GM18502 (cell line): ENCODE results near the gene SWSAP1.
"Not testable (repeated sequence)": the region's sequence is repeated elsewhere in the genome, so short reads cannot be mapped to it uniquely, and the experiment has no call there.

Experiments used
- ATAC-seq: cut with Tn5 transposase; IDR thresholded peaks from one replicate; pipeline ENCODE4 v1.9.1; 2021; ENCODE audit warnings: mild to moderate bottlenecking; ENCODE audit not compliant: unreplicated experiment, poor library complexity

SWSAP1 gene

DNA sequence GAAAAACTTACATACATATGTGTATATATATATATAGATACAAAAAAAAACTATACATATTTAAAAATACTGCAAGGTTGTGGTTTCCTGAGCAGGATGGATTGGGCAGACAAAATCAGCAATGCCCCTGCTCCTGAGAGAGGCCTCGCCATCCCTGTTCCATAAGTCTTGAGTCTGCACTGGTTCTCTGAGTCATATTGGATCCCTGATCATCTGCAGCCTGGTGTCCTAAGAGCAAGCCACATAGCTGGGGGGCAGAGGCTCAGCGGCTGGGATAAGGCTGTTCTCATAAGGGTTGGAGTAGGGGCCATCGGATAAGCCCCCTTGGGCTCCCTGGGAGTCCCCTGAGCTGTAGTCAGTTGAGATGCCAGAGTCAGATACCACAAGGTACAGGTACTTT is 3.3 kb downstream of the SWSAP1 start:
- ATAC-seq: no peak

DNA sequence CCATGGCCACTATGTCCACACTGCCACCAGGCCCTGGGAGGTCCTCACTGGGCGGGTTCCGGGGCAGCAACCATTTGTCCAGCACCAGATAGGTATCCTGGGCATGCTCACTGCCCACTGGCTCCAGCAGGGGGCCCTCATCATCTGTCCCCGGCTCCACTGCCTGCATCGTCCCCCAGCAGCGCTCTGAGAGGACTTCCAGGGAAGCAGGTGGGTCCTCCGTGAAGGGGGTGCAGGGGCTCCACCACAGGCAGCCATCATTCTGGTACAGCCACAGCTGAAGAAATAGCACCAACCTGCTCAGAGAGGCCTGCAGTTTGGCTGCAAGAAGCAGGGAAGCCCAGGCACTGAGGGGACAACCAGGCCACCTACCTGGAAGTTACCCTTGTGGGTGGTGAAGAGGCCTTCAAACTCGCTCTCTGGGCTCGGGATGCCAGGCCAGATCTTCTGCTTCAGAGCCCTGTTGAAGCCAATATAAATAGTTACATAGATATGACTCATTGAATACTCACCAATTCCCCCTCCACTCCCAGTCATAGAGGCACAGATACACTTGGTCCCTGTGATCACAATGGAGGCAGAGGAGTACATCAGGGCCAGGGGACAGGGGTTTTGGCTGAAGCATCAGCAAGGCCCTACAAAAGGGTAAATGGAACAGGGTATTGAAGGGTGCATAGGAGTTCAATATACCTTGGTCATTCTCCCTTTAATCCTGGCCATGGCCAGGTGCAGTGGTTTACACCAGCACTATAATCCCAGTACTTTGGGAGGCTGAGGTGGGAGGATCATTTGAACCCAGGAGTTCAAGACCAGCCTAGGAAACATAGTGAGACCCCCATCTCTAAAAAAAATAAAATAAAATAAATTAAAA is 4.1 kb downstream of the SWSAP1 start:
- ATAC-seq: no peak

DNA sequence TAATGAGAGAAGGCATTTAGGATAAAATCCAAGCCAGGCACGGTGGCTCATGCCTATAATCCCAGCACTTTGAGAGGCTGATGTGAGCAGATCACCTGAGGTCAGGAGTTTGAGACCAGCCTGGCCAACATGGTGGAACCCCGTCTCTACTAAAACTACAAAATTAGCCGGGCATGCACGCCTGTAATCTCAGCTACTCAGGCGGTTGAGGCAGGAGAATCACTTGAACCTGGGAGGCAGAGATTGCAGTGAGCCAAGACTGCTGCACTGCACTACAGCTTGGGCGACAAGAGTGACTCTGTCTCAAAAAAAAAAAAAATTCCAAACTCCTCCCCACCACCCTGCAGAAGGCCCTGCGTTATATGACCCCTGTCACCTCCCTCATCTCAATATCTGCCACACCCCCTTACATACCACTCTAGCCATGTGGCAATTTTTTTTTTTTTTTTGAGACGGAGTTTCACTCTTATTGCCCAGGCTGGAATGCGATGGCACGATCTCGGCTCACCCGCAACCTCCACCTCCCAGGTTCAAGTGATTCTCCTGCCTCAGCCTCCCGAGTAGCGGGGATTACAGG is 4.9 kb downstream of the SWSAP1 start:
- not testable (repeated sequence) for ATAC-seq

DNA sequence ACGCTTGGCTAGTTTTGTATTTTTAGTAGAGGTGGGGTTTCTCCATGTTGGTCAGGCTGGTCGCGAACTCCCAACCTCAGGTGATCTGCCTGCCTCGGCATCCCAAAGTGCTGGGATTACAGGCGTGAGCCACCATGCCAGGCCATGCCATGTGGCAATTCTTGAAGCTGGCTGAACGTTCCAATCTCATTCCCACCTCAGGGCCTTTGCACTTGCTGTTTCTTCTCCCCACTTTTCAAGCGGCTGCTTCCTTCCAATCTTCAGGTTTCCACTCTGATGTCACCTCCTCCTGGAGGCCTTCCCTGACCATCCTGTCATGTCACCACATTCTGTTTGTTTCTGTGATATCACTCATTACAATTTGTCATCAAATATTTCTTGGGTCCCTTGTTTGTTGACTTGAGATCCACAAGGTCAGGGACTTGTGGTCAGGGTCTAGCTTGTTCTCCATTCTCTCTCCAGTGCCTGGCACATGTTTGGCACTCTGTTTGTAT is 5.4 kb downstream of the SWSAP1 start:
- ATAC-seq: no peak

DNA sequence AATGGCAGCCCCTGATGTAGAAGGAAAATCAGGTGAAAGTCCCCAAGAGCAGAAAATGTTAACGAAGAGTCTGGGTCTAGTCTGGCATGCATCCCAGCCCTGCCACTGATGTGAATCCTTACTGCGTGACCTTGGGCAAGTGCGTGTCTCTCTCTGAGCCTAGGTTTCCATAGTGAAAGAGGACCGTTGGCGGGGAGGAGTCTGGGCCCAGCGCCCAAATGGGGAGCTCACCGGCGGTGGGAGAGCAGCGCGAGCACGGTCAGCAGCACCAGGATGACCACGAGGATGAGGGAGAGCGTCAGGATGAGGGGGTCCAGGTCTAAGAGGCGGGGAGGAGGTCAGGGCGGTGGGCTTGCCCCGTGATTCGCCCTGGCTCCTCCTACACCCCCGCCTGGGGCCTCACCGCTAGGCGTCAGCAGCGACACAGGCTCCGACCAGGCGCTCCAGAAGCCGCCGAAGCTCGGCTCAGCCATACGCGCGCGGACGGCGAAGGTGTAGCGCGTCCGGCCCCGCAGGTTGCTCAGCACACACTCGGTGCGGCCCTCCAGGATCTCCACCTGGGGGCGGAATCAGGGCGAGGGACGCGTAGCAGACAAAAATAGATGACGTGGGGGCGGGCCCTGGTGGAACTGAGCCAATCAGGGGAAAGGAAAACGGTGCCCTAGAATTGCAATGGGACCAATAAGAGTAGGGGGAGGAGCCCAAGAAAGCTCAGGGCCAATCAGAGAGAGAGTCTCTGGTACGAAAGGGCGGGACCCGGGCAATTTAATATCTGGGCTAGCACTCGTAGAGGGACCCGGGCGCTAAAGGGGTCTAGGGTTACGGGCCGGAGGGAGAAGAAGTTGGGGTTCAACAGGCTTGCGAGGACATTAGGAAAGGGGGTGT is 6.4 kb downstream of the SWSAP1 start:
- peak; percentile 77 for ATAC-seq

DNA sequence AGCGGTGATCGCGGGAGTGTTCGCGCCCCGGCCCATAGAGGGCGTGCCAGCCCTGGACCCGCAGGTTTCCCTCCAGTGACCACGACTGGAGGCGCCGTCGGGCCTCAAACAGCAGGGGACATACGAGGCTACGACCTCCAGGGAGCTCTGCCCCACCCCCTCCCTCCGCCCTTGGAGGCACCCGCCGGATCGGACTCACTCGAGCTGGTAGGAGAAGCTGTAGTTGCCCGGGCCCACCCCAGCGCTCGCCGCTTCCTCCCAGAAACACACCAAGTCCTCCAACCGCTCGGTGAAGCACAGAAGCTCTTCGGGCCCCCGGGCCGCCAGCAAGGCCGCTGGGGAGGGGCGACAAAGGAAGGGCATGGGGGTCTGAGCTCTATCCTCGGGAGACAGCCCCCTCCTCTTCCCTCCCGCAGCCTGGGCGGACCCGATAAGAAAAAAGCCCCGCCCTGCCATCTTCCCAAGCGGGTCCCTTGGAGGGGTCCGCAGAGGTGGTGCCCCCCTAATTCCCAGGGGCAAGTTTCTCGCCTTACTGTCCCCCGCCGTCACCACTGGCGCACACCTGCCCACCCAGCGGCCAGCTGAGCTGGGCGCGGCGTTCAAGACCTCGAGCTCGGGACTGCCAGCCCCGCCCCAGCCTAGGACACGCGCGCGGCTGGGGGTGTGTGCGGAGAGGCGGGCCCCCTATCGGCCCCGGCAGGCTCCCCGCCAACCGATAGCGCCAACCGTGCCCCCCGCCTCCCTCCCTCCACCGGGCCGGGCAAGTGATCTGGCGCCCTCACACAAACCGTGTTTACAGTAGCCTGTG is 8.6 kb downstream of the SWSAP1 start:
- no peak for ATAC-seq

DNA sequence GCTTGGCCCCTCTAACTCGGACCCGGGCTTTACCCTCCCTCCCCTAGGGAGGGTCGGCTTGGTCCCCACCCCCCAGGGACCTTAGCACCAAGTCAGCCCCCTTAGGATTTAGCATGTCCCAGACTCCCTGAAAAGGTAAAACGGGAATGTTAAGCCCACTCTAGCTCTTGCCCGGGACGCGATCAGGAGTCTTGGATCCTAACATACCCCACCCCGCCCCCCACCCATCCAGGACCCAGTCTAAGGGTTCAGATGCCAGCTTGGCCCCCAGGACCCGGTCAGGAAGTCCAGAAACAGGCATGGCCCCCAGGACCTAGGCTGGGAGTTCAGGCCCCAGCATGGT is 9.2 kb downstream of the SWSAP1 start:
- no peak for ATAC-seq

DNA sequence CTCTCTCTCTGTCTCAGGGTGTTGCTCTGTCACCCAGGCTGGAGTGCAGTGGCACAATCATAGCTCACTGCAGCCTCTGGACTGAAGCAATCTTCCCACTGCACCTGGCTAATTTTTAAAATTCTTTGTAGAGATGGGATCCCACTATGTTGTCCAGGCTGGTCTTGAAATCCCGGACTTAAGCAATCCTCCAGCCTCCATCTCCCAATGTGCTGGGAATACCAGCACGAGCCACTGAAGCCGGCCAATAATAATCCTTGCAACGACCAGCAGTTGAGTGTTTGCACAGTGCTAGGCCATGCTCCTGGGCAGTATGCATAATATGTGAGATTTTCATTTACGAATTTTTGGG is 10.3 kb downstream of the SWSAP1 start:
- no peak for ATAC-seq

DNA sequence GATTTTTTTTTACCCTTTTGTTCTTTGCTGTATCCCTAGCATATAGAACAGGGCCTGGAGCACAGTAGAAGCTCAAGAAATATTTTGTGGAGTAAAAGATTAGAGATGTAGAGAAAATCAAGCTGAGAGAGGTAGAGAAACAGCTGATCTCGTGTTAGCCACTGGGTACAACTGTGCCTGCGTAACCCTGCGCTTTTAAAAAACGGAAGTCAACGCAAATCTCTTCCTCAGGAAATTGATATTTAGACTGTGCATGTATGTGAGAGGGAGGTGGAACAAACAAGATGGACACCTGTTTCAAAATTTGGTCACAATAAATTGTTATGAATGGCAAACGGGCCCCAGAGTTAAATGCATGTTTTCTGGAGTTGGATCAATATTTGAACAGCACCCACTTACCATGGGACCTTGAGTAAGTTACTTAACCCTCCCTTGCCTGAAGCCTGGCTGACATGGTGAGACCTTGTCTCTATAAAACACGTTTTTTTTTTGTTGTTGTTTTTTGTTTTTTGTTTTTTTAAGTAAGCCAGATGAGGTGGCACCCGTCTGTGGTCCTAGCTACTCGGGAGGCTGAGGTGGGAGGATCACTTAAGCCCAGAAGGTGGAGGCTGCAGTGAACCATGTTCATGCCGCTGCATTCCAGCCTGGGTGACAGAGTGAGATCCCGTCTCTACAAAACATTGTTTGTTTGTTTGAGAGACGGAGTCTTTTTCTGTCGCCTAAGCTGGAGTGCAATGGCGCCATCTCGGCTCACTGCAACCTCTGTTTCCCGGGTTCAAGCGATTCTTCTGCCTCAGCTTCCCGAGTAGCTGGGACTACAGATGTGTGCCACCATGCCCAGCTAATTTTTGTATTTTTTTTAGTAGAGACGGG is 12.9 kb downstream of the SWSAP1 start:
- no peak for ATAC-seq

DNA sequence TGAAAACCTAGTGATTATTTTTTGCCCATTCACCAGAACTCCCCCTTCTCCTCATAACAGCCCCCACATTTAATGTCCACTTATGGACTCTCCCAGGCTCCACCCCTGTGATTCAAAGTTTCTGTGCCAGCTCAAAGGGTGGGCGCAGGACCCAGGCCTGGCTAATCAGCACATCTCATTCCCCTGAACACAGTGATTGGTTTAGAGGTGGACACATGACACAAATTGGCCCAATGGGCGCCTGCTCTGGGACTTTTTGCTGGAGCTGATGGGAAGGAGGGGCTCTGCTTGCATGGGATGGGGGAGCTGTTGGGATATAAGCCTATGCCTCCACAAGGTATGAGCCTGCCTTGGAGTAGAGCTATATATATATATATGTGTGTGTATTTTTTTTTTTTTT is 15.9 kb downstream of the SWSAP1 start:
- no peak for ATAC-seq

DNA sequence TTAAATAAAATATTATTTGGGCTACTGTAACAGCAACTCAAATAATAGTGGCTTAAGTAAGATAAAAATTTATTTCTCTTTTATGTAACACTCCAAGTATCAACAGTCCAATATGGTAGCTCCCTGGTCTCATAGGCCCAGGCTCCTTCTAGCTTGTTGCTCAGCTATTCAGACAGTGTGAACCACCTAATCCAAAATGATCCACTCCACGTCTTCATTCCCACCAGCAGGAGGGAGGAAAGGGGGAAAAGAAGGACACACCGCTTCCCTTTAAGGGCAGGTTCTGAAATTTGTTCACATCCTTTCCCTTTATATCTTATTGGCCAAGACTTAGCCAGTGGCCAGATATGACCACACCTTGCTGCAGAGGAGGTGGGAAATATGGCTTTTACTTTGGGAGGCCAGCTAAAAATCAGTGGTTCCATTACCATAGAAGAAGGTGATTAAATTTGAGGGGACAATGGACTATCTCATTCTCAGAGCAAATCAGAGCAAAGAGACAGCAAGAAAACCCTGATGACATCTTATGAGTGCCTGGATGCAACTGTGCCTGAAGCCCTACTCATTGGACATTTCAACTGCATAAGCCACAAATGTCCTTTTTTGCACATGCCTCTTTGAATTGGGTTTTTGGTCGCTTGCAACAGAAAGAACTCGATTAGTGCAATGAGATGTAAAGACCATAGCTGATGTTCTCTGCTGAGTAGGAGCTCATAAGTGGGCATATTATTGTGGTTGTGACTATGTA is 16.6 kb downstream of the SWSAP1 start:
- ATAC-seq: no peak

DNA sequence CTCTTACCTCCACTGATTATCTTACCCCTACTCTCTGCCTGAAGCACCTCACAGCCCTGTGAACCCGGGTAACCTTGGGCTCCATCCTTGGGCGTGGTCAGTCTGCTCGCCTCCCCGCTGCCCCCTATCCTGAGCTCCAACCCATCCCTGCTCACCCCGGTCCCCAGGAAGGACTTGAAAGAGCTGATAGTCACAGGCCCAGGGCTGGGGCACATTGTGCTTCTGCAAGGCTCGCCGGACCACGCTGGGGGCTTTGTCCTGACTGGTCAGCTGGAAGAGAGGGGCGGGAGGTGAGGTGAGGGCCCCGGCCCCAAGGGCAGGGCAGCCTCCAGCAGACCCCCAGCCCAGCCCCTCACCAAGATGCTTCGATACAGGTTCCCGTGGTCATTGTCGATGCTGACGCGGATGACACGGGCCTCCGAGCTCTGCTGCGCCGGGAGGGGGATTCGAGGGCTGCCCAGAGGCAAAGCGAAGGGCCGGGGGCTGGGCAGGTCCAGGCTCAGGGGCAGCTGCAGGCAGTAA is 22.7 kb downstream of the SWSAP1 start:
- ATAC-seq: no peak

DNA sequence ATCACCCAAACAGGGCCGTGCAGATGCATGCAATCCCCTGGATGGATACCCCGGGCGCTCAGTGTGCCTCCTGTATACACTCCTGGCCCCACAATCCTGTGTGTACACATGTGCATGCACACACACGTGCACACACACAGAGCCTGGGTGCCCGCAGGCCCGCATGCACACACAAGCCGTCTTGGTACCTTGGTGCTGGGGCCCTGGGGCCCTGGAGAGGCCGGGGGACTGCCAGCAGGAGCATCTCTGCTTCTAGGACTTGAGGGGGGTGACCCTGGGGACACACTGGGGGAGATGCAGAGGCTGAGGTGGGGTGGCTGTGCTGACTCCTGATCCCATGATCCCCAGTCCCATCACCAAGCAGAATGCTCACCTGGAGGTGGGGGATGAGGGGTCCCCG is 25.2 kb downstream of the SWSAP1 start:
- ATAC-seq: no peak

DNA sequence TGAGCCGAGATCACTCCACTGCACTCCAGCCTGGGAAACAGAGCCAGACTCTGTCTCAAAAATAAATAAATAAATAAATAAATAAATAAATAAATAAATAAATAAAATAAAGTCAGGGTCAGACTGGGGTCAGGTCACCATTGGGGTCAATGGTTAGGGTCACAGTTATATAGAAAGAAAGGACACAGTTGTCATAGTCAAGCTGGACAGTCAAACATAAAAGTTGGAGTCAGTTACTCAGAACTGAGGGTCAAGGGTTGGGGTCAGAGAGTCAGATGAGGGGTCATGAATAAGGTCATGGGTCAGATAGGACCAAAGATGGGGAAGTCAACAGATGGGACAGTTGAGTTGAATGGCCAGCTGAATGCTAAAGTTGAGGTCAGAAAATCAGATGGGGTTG is 26.3 kb downstream of the SWSAP1 start:
- no peak for ATAC-seq

DNA sequence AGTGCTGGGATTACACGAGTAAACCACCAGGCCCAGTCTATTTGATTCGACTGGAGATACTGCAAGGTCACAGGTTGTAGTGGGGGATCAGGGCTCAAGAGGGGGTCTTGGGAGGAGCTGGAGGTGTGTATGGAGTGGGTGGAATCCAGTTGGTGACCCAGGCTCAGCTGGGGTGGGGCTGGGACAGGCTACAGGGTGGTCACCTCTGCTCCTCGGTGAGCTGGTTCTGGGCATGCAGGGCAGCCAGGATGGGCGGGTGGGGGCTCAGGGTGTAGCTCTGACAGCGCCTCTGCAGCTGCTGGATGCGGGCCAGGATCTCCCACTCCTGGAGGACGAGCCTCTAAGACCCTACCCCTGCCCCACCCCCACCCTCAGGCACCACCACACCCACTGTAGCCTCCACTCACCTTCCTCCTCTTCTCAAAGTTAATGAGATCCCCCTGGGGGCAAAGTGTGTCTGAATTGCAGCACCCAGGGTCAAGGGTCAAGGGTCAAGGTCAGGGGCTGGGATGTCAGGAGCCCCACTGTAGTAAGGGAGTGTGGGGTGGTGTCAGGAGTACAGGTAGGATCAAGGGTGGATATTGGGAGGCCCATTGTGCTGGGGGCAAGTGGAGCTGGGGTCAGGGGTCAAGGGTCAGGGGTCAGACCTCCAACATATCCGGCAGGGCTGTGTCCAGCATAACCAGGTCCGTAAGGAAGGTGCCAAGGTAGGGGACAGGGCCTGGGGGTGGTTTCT is 27.5 kb downstream of the SWSAP1 start:
- ATAC-seq: no peak

DNA sequence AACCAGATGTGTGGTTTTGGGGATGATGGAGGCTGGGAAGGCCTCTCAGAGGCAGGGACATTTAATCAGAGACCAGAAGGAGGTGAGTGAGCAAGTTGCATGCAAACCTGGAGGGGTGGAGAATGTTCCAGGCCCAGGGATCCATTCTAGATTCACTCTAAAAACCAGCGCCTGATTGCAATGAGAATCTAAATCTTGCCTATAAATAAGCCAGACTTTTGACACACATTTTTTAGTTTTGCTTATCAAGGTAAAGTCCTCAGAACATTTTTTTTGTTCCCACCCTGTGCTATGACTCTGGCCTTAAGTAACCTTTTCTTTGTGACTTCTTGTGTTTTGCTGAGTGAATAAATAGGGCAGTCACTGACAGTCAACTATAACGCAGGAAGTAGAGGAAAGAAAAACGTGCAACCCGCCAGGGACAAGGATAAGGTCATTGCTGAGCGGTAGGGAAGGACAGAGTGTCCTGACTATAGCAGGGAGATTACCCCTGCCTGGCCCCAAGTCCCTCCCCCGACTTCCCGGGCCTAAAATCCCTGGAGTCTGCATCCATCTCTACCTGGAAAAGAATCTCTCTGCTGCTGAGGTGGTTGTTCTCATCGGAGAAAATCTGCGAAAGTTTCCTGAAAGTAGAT is 30.2 kb downstream of the SWSAP1 start:
- ATAC-seq: no peak
